CD4-positive, alpha-beta T cell treated with Interleukin-17A for 4 hours (primary cell): ENCODE measurements around the gene GSG1L.

Experiments
- DNase-seq: peaks from one replicate; pipeline ENCODE4 v3.0.0-alpha.2; 2020; ENCODE audit warnings: mixed read lengths

GSG1L gene

DNA sequence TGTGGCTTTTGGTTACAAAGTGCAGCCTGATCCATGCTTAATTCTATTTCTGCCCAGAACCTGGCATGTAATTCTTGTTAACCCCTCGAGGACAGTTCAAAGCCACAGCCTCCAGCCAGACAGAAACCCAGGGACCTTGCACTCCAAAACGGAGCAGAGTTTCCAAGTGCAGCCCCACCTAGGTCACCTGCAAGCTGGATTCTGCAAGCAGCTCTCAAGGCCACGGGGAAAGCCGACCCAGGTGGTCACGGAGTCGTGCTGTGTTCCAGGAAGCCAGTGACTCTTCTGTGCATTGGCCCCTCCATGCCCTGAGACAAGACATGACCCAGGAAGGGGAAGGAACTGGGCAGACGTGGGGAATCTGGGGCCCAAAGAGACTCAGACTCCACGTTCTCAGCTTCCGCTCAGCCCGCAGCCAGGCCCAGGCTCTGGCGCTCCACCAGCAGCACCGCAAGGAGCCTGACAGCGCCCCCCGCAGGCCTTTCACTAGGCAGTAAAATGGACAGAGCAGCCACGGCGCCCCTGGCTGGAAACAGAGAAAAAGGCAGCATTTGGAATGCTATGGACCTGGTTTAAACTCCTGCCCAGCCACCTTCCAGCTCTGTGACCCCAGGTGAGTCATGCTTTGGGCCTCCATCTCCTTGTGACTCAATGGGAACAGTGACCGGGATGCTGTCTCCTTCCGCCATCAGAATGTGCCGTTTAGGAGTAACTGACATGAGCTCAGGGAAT, 27.3 kb upstream of the GSG1L start:
- no peak for DNase-seq

DNA sequence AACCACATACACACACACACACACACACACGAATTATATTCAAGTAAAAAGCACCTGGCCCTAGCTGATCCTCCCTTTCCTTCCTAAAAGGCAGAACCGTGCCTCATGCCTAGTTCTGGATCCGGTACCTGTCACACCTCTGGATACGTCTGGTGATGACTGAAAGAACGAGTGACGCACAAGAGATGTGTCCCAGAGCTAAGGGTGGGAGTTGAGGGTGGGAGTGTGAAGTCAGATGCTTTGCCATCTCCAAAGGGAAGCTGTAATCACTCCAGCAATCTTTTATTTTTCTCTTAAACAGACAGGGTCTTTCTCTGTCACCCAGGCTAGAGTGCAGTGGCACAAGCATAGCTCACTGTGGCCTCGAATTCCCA, 26.5 kb upstream of the GSG1L start:
- no peak for DNase-seq

DNA sequence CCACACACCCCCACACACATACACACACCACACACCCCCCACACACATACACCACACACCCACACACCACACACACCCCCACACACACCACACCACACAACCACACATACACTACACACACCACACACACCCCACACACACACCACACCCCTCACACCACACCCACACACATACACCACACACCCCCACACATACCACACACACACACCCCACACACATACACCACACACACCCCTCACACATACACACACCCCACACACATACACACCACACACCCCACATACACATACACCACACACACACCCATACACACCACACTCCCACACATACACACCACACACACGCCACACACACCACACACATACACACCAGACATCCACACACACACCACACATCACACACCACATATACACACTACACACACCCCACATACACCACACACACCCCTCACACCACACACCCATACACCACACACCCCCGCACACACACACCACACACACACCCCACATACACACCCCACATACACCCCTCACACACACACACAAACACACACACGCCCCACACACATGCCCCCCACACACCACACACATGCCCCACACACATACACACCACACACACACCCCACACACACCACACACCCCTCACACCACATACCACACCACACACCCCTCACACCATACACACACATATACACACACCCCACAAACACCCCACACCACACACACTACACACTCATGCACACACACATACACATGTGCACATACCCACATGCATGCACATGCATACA, 25.9 kb upstream of the GSG1L start:
- no peak for DNase-seq

DNA sequence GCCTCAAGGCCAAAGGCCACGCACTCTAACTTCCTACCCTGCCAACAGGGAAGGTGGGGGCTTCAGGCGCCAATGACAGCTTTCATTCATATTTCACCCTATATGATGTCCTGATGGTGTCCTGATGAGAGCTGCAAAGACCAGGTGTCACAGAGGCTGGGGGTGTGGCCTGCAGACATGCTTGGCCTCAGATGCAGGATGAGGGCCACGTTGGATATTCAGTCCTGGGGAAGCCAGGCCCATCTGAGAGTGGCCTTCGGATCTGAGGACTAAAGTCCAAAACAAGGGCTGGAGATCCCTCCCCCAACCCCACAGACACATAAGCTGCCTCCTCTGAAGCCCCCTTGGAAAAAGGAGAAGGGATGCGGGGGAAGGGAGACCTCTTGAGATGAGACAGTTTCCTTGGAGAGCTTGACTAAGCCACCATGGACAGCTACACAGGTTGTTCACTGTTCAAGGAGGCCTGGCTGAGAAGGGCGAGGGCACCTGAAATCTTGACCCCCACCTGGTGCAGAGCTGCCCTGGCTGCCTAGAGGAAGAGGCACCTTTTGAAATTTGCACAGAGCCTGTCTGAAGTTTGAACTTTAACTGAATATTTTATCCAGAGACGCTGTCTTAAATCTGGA, 24.3 kb upstream of the GSG1L start:
- no peak for DNase-seq

DNA sequence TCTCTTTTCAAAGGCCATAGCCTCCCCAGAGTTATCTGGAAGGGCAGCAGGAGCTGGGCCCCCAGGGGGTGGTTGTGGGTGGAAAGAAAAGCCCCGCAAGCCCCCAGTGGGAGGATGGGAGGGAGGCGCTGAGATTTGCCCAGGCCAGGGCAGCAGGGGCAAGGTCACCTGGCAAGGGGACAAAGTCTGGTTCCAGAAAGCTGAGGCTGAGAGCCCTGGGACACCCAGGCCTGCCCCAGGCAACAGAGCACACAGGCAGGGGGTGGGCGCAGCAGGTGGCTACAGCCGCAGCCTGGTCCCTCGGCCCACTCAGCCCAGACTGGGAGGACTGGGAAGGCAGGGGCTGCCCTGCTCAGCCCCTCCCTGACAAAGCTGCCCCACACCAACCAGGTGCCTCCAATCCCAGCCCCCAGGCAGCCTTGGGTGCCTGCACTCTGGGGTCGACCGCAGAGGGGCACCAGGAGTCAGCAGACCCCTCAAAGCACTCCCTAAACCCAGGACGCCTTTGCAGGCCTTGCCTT, 23.7 kb upstream of the GSG1L start:
- DNase-seq: no peak

DNA sequence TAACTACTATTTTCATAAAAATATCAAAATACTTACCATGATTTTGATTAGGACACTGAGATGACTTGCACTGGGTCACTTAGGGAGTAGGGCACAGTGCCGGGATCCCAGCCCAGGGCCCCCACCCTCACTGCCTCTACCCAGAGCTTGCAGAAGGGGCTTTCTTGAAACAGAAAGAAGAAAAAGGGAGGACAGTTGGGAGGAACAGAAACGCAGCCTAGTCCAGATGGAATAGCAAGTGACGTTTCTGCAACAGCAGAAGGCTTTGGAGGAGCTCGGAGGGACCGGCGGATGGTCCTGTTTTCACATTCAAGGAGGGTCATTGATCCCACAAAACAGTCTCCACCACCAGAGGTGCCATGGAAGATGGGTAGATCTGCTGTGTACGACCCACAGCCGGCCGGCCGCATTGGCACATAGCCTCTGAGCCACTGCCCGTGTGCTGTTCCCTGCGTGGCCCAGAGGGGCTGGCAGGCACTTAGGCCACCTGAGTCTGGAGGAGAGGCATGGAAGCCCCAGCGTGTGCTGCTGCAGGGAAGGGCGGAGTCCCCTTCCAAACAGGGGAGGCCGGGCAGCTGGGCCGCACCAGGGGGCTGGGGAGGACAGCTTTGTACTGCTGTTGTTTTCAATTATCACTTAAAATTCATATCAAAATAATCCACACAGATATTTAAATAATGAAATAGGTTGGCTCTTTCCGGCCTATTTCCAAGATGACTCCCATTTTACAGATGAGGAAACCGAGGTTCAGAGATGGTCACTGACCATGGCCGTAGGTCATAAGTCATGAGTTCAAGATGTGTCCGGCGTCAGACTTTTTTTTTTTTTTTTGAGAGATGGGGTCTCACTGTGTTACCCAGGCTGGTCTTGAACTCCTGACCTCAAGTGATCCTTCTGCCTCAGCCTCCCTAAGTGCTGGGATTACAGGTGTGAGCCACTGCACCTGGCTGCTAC, 22.9 kb upstream of the GSG1L start:
- no peak for DNase-seq

DNA sequence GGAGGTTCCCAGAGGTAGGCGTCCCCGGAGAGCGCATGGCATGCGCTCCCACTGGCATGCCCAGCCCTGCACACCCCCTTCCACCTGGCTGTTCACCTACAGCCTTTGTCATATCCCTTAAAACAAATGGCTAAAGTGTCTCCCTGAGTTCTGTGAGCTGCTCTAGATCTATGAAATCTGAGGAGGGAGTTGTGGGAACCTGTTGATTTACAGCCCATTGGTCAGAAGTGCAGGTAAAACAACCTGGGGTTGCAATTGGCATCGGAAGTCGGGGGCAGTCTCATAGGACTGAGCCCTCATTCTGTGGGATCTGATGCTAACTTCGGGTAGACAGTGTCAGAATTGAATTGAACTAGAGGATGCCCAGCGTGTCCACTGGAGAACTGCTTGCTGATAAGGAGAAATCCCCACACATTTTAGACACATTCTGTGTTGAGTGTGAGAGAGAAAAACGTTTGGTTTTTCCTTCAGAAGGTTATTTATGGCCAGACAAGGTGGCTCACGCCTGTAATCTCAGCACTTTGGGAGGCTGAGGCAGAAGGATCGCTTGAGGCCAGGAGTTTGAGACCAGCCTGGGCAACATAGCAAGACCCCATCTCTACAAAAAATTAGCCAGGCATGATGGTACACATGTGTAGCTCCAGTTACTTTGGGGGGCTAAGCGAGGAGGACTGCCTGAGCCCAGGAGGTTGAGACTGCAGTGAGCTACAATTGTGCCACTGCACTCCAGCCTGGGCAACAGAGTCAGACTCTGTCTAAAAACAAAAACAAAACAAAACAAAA, 22.1 kb upstream of the GSG1L start:
- DNase-seq: no peak

DNA sequence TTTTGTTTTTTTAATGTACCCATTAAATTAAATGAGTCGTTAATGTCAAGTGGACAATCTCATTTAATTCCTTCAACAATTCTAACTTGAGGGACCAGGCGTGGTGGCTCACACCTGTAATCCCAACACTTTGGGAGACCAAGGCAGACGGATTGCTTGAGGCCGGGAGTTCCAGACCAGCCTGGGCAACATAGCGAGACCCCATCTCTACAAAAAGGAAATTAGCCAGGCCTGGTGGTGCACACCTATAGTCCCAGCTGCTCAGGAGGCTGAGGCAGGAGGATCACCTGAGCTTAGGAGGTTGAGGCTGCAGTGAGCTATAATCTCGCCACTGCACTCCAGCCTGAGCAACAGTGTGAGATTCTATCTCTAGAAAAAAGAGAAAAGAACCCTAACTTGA, 20.7 kb upstream of the GSG1L start:
- DNase-seq: no peak

DNA sequence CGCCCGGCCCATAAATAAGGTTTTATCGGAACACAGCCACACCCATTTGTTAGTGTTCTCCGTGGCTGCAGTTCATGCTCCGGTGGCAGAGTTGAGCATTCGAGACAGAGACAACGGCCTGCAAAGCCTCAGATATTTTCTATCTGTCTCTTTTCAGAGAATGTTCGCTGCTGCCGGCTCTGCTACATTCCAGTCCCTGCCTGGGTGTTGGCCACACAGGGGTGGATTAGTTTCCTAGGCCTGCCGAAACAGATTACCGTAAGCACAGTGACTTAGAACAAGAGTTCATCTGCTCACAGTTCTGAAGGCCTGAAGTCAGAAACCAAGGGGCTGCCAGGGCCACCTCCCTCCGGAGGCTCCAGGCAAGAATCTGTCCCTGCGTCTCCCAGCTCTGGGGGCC, 19.1 kb upstream of the GSG1L start:
- no peak for DNase-seq

DNA sequence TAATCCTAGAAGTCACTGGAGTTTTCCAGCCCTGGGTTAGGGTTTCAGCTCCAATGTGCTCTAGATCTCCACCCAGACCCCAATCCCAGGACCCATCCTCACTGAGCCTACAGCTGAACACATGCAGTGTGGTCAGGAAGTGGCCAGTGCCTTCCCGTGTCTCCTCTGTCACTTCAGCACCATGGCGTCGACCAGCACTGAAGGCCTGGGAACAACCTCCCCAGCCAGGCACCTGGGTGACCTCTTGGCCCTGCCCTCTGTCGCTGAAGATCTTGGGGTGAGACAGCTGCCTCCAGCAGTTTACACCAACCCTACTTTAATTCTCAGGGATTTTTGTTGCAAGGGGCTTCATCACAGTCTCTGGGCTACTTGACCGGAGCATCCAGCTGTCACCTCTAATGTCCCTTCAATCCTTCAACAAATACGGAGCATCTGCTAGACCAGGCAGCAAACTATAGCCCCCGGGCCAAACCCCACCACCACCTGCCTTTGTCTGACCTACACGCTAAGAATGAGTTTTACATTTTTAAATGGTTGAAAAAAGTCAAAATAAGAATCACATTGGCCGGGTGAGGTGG, 18.0 kb upstream of the GSG1L start:
- no peak for DNase-seq

DNA sequence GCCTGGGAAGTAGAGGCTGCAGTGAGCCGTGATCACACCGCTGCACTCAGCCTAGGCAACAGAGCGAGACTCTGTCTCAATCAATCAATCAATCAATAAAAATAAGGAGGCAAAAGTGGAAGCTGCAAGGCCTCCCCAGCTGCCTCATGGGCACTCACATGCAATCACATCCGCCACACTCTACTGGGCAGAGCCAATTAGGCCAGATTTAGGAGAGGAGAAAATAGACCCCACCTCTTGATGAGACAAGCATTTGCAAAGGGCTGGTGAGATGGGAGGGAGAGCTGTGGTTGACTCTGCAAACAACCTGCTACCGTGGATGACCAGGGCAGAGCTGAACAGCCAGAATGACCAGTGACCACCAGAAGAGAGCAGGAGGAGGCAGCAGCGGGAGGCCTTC, 14.7 kb upstream of the GSG1L start:
- no peak for DNase-seq

DNA sequence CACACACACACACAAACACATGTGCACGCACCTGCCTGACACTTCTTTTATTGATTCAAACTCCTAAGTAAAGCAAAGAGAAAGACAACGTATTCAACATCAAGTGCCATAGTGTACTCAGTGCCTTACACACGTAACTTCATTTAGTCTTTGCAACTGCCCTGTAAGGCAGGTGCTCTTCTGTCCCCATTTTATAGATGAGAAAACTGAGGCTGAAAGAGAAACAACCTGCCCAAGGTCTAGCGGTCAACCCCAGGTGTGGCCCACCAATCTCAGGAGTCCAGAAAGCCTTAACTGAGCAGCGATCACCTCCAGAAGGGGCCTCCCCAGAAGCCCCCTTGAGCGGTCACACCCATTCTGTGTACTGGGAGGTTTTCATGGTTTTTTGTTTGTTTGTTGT, 10.3 kb upstream of the GSG1L start:
- no peak for DNase-seq

DNA sequence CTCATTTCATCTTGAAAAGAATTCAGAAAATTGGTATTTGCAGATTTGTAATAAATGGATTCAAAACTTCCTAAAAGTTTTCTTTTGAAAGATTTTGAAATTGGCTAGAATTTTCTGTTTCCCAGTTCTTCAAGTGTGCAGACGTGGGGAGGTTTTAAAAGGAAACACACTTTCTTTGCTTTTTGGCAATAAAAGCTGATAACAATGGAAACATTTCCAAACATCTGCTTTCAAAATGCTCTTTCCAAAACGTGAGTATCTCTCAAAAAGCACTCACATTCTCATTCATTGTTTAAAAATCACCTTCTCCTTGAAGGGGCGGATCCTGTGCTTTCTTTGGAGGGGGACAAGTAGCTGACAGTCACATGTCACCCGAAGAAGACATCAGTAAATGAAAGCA, 8.6 kb upstream of the GSG1L start:
- no peak for DNase-seq

DNA sequence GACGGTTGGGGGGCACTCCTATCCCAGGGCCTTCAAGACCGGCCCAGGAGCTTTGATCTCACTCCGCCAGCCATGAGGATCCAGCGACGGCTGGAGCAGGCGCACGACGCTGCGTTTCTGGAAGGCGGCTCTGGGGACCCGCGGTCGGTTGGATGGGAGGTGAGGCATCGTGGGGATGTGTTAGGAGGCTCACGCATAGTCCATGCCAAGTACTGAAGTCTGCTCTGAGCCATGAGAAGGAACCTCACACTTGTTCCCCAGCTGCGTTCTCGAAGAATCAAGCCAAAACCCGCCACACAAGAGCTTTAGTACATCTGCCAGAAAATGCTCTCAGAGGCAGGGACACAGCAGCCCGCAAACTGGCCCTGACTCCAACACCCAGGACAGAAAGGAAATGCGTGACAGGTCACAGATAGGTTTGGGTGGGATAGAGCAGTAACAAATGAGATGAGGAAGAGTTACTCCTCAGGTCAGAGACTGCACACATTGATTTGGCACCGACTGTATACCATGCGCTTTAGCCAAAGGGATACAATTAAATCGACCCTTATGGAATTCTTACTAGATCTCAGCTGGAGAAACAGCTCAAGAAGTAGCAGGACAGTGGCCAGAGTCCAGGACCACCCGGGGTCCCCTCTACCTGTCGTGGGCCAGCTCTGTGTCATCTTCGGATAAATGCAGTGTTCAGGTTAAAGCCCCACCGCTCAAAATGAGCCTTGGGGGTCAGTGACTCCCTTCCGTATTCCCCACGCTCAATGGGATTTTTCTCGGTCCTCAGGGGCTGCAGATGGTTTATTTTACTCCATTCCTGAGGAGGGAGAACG, 6.7 kb upstream of the GSG1L start:
- DNase-seq: no peak

DNA sequence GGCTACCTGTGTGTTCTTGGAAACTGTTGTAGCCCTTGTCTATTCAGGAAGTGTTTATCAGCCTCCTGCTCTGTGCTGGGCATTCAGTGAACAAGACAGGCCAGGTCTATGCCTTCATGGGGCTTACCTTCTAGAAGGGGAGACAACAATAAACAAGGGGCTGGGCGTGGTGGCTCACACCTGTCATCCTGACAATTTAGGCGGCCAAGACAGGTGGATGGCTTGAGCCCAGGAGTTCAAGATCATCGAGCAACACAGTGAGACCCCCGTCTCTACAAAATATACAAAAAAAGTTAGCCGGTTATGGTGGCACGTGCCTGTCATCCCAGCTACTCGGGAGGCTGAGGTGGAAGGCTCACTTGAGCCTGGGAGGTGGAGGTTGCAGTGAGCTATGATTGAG, 5.5 kb upstream of the GSG1L start:
- no peak for DNase-seq

DNA sequence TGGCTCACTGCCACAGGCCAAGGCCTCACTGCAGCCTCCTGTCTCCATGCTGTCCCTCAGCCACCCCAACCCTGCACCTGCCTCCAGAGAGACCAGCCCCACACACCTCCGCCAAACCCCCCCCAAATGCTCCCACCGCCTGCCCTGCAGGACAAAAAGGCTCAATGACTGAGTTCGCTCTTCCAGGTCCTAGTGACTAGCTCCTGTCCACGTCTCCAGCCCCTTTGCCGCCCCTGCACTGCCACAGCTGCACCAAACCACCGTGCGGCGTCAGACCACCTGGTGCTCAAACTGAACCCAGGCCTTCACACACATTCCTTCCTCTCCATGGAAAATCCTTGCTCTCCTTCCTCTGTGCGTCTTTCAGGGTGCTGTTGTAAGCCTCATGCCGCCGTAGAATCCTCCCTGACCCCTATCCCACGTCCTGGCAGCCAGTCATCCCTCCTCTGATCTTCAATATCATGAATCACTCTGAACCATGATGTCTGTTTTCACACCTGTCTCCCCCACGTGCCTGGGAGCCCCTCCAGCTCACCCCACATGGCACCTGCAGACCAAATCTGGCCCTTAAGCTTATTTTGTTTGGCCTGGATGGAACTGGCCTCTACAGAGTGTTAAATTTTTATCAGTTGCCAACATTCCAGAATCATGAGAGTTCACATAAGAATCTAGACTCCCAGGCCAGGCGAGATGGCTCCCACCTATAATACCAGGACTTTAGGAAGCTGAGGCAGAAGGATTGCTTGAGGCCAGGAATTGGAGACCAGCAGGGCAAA, 4.3 kb upstream of the GSG1L start:
- DNase-seq: no peak

DNA sequence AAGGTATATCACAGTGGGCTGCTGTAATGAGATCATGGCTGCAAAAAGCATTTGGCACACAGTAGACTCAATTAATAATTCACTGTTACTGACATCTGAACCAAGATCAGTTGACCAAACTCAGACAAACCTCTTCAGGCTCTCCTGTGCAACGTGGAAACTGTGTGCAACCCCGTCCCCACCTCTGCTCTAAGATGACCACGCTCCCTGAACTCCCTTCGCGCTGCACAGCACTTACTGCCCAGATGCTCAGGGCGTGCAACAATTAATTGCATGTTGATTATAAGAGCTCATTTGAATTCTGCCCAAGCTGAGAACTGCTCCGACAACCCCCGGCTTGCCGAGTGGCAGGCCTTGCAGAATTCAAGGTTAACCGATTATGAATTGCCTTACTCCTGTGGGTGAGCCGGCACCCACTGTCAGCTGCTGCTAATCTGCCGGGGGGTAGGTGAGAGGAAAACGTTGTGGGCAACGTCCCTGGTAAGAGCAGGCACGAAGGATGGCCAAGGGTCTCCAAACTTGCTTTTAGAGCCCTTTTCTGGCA, 1.3 kb upstream of the GSG1L start:
- DNase-seq: no peak

DNA sequence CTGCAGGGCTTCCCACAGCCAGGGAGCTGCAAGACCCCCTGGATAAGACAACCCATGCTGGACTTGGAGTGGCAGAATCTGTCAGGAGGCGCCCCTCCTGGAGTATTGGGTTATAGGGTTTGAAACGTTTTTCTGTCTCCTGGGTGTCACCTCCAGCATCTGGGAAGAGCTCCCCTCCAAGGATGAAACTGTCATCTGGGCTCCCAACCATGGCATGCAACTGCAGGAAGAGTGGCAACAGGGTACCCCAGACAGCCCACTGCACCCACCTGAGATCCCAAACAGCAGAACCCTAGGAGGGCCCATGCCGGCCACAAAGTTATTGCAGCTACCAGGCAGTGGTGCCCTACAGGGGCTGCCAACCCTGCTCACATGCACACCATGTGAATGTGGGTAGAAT, 636 bp upstream of the GSG1L start:
- no peak for DNase-seq

DNA sequence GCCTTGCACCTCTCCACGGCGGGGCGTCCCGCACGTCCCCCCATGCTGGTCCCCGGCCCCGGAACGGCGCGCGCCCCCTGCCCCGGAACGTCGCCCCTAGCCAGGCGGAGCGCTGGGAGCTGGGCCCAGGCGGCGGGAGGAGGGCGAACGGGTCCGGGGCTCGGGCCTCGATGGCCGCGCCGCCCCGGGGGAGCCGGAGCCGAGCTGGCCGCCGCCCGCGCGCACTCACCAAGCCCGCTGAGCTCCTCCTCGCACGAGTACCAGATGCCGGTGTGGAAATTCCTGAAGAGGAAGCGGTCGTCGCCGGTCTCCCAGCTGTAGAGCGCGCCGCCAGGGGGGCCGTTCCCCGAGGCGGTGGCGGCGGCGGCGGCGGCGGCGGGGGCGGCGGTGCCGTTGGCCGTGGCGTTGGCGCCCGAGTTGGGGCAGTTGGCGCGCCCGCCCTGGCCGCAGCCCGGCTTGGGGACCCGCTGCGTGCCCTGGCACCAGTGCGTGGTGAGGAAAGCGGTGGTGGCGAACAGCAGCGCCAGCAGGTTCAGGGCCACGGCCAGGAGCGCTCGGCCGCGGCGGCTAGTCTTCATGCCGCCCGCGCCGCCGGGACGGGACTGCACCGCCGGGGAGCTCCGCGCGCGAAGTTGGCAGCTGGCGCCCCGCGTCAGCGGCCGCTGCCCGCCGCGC, 530 bp downstream of the GSG1L start:
- DNase-seq: no peak
